ENCODE data around the gene MGAT5B. TPM values are rescaled to one million over a fixed set of nuclear protein-coding genes. Genes with fewer than 3 reads are reported as not detected.

The MGAT5B gene
- polyA plus RNA-seq, 4 donors: 1.2 to 2.2 (median 1.3) TPM

DNA sequence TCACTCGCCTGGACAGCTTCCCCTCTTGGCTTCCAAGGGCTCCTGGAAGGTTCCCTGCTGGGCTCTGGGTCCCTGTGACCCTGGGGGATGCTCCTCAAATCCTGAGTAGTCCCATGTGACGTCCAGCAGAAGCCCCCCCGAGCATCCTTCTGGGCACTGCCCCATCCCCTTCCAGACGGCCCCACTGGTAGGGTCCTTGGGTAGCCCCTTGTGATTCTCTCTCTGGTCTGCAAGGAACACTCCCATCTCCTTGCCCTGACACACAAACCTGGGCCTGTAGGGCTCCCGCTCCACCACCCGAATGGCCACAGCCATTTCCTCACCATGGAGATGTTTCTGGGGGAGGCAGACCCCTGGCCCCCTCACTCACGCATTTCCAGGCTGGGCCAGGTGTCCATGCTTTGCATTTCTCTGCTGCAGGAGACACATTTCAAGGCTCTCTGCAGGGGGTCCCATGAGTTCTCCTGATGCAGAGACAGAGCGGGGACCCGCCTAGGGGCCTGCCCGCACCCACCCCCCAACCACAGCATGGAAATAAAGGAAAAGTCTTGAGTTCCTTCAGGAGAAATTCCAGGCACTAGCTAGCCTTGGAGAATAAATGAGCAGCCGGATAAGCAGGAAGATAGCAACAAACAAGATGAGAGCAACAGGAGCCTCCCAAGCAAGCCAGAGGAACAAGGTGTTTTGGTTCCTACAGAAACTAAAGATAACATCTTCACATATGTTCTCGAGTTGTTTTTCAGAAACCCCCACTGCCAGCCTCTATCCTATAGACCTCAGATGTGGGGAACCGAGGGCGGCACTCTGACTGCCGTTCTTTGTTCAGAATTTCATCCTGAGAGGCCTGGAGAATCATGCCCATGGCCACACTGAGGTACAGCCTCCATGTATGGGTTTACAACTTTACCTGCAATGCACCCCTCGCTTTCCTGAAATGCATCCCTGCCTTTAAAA lies 128.8 kb downstream of the MGAT5B start:
- no peak for DNase-seq (ENCODE audit: low read depth in 4 of 4, low spot score in 3 of 4)

- no peak for DNase-seq (ENCODE audit: low read depth in 4 of 4, low spot score in 3 of 4)
These were observed 129.9 kb downstream of the MGAT5B start for GRCh38 chr17:76997981-76998531.

- DNase-seq (ENCODE audit: low read depth in 4 of 4, low spot score in 3 of 4): no peak
These were observed 130.6 kb downstream of the MGAT5B start for GRCh38 chr17:76998839-76999238.

Other genes with a start within 250 kb of the MGAT5B start
- gene ST6GALNAC1, start 224.6 kb upstream of the MGAT5B start, polyA plus RNA-seq (ENCODE audit: insufficient read length in 4 of 4): under 1 TPM; 0.17 to 0.61 (median 0.40) TPM
- gene MXRA7, start 157.4 kb upstream of the MGAT5B start, polyA plus RNA-seq (ENCODE audit: insufficient read length in 4 of 4): 100 to 1,000 TPM in 3 of 4 donors, 10 to 100 TPM in 1; 93.8 to 121 (median 112) TPM
- 10 to 100 TPM; 18.7 to 29.1 (median 21.8) TPM for gene JMJD6, start 141.8 kb upstream of the MGAT5B start, polyA plus RNA-seq (ENCODE audit: insufficient read length in 4 of 4)
- 10 to 100 TPM; 30.1 to 45.8 (median 40.4) TPM for gene METTL23, start 141.6 kb upstream of the MGAT5B start, polyA plus RNA-seq (ENCODE audit: insufficient read length in 4 of 4)
- gene SRSF2, start 131.1 kb upstream of the MGAT5B start, polyA plus RNA-seq (ENCODE audit: insufficient read length in 4 of 4): 100 to 1,000 TPM; 324 to 465 (median 393) TPM
- gene MFSD11, start 130.3 kb upstream of the MGAT5B start, polyA plus RNA-seq (ENCODE audit: insufficient read length in 4 of 4): 10 to 100 TPM; 26.8 to 34.4 (median 28.4) TPM

Data from left renal pelvis (tissue), 4 donors.